Measurements from ENCODE around the gene ZFP69B.
A peak's percentile ranks its signal among the peaks of the same experiment; 100 is the strongest.
"Not testable (repeated sequence)": the region's sequence is repeated elsewhere in the genome, so short reads cannot be mapped to it uniquely, and the experiment has no call there.

ZFP69B gene

DNA sequence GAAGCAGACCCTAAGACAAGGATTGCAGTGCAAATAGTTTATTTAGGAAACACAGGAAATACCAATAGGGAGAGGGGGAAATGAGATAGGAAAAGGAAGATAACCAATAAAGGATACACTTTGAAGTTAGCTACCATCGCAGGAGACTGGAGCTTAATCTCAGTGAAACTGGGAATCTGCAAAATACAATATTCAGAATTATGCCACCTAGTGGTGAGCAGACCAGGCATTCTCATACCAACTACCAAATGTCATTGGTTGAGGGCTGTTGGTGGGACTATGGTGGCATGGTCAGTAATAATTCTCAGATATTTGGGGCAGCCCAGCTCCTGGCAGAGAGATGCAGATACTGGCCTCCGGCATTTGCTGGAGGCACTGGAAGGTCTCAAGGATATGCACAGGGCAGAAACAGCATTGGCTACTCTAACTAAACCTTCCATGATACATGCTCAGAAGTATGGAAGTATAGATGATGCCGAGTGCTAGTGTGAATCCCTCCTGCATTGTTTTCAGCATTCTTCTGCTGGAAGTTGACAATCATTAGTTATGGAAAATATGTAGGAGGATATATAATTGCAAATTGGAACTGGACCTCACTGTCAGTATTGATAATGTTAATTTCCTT lies 11.8 kb upstream of the ZFP69B start:
- DNase-seq: no peak

DNA sequence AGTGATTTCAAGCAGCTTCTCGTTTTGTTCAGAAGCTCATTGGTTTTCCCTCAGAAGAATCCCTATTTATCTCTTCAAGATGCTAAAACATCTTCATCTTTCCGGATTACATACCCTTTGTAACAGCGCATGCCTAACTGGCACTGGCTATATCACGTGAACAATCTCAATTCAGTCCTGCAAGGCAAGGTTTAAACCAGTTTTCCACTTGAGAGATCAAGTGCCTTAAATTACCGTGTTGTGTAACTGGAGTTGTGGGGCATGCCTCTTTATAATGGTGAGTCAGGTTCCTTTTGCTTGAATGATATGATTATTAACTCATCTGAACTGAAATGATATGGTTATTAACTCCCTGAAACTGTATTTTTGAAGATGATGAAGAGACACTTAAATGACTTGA lies 11.0 kb upstream of the ZFP69B start:
- DNase-seq: no peak

DNA sequence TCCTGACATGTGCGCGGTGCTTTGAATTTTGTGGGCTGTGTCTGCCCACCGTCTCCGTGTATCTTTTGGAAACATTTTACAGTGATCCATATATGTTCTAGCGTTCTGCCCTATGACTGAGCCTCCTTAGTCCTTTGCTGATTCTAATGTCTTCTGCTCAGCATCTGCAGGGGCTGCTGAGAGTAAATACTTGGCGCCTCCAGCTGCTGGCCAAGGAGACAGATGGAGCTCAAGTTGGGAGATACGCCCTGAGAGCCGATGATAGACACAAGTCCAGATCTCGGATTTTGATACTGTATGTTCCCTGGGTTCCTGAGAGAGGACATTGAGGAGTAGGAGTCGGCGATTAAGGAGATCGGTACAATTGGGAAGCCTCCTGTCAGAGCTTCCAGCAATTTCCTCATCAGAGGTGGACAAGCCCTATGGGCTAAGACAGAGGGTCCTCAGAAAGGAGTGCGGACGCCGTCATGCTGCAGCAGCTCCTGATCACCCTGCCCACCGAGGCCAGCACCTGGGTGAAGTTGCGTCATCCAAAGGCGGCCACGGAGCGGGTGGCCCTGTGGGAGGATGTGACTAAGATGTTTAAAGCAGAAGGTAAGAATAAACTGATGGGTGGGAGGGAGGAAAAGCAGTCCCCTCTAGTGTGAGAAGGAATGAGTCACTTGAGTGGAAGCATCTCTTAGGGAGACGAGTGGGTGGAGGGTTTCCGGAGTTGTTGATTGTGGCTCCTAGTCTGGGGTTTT lies 390 bp downstream of the ZFP69B start:
- DNase-seq: peak; percentile 53

DNA sequence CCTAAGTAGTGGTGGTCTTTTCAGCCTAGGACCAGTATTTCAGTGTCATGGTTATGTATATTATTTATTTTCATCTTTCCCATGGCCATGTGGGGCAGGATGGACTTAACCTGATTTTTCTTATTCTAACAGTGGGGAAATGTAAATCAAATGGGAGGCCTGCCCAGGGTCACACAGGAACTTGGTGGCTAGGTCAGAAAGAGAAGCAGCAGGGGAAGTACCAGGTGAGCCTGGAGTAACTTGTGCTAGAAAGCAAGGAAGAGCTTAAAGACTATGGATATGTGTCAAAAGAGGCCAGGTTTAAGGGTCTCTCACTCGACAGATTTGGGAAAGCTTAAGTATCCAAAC lies 936 bp downstream of the ZFP69B start:
- DNase-seq: no peak

DNA sequence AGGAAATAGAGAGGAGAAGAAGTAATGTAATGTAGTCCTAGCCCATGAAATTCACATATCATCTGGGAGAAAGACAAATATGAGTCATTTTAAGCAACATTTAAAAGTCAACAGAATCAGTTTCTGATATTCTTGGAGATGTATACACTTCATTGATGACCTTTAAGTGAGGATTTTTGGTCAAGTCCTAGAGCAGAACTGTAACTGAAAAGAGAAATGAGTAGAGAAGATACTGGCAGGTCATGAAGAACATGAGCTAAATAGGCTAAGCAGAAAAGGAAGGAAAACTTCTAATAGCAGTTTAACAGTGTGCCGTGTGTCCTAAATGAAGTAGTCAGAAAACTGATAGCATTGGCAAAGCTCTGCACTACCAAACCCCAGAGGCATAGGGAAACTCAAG lies 4.6 kb downstream of the ZFP69B start:
- no peak for DNase-seq

DNA sequence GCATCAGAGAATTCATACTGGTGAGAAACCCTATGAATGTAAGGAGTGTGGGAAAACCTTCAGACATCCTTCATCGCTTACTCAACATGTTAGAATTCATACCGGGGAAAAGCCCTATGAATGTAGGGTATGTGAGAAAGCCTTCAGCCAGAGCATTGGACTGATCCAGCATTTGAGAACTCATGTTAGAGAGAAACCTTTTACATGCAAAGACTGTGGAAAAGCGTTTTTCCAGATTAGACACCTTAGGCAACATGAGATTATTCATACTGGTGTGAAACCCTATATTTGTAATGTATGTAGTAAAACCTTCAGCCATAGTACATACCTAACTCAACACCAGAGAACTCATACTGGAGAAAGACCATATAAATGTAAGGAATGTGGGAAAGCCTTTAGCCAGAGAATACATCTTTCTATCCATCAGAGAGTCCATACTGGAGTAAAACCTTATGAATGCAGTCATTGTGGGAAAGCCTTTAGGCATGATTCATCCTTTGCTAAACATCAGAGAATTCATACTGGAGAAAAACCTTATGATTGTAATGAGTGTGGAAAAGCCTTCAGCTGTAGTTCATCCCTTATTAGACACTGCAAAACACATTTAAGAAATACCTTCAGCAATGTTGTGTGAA lies 12.8 kb downstream of the ZFP69B start:
- DNase-seq: no peak

DNA sequence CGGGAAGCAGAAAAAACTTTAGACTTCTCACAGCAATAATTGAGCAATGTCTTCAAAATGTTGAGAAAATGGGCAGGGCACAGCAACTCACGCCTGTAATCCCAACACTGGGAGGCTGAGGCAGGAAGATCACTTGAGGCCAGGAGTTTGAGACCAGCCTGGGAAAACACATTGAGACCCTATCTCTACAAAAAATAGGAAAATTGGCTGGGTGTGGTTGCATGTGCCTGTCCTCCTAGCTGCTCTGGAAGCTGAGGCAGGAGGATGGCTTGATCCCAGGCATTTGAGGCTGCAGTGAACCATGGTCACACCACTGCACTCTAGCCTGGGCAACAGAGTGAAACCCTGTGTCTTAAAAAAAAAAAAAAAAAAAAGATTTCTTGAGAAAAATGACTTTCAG lies 19.1 kb downstream of the ZFP69B start:
- DNase-seq: no peak

DNA sequence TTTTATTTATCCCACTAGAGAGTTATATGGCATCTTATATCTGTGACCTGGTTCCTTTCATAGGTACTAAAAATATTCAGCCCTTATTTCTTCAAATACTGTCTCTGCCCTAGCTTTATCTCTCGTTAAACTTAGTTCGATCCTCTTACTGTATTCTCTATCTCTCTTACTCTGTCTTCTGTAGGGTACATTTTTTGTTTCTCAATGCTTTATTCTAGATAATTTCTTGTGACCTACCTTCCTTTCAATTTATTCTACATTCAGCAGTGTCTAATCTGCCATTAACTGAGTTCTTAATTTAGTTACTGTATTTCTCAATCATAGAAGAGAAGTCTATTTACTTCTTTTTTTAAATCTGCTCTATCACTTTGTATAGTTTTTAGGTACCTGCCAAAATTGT lies 25.0 kb downstream of the ZFP69B start:
- no peak for DNase-seq

DNA sequence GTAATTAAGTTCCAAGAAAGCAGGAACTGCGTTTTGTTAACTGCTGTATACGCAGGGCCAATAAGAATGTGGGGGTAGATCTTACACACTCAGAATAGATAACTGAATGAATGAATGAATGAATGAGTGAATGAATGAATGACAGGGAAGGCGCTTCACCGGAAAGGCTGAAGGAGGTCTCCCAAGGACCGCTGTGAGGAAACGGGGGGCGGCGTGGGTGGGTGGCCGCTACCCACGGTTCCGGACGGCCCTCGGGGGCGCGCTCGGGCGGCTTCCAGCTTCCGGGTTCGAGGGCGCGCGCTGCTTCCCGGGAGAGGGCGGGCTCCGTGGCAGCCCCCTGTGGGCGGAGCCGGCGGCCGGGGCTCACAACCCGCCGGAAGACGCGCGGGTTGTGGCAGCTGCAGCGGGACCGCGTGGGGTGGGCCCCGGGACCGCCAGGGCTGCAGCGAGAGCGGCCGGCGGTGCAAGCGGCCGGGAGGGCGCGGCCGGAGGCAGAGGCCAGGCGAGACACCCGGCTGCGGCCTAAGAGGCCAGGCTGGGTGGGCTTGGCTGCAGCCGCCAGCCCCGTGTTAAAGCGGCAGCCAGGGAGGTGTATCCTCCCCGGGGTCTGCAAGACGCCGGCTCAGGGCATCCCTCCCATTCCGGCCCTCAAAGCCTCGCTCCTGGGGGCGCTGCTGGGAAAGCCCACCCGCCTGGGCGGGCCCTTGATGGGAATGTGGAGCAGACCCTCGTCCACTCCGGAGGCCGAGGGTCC lies 26.8 kb downstream of the ZFP69B start, which contains the start of gene ZFP69:
ZFP69 (plus strand) TSS at position 367 of the 754 bp plus-strand sequence. CDS start 2,072 bp downstream, outside the sequence.
- DNase-seq: no peak

DNA sequence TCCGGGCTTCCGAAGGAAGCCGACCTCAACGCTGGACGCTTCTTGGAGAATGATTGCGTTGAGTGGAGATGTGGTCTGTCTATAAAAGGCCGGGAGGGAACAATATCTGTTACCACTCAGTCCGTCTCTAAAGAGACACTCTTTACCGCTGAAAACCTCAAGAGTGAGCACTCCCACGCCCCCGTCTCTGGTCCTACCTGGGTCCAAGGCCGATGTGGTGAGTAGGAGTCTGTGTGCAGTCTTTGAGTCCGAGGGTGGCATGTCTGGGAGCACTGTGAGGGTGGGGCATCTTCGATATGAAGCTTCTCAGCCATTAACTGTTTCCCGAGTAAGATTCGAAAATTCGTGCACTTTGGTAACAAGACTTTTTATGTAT lies 27.4 kb downstream of the ZFP69B start:
- DNase-seq: no peak

DNA sequence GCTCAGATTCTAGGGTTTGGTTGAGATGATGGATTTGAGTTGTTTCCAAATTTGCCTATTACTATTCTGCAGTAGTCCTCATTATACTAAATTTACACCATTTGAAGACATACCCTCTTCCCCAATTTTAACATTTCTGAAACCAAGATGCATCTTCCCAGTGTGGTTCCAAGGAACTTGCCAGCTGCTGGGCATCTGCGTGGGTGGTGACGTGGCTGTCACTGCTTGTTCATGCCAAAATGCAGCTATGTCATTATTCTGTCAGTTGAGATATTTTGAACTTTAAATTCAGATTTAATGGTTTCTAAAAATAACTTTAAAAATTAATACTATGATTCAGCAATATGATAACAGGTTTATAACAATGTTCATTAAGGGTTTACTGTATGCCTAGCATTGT lies 28.0 kb downstream of the ZFP69B start:
- no peak for DNase-seq

DNA sequence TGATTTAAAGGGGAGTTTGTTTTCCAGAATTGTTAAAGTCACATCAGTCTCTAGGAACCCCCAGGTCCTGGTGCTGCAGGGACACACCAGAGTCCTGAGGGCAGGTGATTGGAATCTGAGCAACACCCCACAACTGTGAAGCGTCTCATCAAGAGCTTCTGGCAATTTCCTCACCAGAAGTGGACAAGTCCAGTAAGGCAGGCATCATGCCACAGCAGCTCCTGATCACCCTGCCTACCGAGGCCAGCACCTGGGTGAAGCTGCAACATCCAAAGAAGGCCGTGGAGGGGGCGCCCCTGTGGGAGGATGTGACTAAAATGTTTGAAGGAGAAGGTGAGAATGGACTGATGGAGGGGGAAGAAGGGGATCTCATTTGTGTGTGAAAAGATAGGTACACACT lies 28.9 kb downstream of the ZFP69B start:
- no peak for DNase-seq

DNA sequence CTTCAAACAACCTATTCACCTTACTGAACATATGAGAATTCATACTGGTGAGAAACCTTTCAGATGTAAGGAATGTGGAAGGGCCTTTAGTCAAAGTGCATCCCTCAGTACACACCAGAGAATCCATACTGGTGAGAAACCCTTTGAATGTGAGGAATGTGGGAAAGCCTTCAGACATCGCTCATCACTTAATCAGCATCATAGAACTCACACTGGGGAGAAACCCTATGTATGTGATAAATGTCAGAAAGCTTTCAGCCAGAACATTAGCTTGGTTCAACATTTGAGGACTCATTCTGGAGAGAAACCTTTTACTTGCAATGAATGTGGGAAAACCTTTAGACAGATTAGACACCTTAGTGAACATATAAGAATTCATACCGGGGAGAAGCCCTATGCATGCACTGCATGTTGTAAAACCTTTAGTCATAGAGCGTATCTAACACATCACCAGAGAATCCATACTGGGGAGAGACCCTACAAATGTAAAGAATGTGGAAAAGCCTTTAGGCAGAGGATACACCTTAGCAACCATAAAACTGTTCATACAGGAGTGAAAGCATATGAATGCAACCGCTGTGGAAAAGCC lies 45.1 kb downstream of the ZFP69B start:
- DNase-seq: no peak

DNA sequence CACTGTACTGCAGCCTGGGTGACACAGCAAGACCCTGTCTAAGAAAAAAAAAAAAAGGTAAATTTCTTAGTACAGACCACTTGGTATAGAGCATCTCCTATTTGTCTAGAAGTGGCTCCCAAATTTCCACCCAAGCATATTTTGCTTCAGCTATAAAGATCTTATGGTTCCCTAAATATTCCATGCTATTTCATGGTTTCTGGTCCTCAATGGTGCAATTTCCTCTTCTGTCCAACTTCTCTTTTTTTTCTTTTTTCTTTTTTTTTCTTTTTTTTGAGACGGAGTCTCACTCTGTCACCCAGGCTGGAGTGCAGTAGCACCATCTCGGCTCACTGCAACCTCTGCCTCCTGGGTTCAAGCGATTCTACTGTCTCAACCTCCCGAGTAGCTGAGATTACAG lies 52.4 kb downstream of the ZFP69B start:
- DNase-seq: not testable (repeated sequence)

DNA sequence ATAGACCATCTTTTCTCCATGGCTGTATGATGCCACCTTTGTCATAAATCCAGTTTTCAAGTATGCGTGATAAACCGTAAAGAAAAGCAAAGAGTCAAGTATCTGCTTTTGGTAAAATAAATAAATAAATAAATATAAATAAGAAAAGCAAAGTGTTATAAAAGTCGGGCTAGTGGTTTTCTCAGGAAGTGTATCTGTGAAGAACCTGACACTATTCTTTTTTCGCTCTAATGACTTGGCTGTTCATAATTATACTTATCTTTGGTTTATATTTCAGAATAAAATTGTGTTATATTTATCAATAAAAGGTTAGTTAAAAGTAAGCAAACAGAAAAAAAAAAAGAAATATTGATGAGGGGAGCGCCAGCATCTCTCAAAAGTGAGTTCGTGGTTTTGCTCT lies 57.7 kb downstream of the ZFP69B start:
- no peak for DNase-seq

DNA sequence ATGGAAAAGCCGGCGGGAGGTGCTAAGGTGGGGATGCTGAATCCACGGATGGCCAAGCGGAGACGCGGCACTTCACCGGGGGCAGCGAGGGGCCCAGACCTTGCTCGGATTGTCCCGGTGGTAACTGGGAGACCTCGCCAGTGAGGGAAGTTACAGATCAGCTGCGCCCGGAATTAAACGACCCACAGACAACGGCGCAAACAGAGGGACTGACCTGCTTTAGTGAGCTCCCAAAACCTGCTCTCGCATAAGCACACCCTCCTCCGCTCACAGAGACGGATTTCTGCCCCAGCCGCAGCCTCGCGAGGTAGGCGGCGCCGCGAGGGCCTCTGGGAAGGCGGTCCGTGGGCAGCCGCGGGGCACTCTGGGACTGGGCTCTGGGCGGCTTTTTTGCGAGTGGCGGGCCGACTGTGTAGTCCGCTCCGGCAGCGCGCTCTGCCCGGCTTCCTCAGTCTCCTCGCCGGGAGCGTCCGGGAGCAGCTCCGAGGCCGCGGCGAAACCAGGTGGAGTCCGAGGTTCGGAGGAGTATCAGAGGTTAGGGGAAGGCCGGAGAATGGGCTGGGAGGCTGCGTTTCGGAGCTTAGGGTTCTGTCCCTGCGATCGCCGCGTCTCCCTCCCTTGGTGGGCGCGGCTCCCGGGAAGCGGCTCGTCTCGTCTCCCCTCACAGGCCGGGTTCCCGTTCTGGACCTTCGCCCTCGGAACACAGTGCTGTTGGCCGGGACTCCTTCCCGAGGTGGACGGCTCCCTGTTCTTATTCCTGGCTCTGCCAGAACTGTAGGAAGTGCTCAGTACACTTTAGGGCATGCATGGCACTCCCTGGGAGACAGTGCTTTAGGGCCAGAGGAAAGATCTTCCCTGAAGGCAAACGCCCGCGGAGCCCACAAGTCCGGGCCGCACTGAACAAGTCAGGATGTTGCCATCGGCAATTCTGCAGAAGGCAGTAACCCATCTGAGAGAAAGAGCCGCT lies 58.4 kb downstream of the ZFP69B start, which contains the start of gene EXO5:
EXO5 (plus strand) TSS at position 393 of the 967 bp plus-strand sequence. CDS start 5,778 bp downstream, outside the sequence.
- DNase-seq: peak; percentile 32

All from kidney glomerular epithelial cell (primary cell).